ENCODE results near the gene FMO5. TPM values are rescaled to one million over a fixed set of nuclear protein-coding genes. Genes with fewer than 3 reads are reported as not detected.
A peak's percentile ranks its signal among the peaks of the same experiment; 100 is the strongest.

Gene FMO5
- total and polyA plus RNA-seq, 2 donors (not counting 1 experiment from before 2014, with no cell fraction given), result 4.4 to 7.8 TPM

- Mint-ChIP-seq H3K4me1 (peaks cover 35% of the 10 kb centered on the region), H3K4me3 (peak within 1 kb of the TSS; percentile 95), H3K27ac (peak within 1 kb of the TSS; percentile 94), H3K27me3 (no peaks in the 10 kb centered on the region), H3K9me3 (ENCODE audit: insufficient read depth) (no peaks in the 10 kb centered on the region)
- ChIA-PET CTCF (interaction anchor here (0.9 to 4.0 kb wide), 10 partner anchors 10 to 70 kb away, joined by 3 to 63 read pairs (median 4); partner anchors contain the start of genes CHD1L and FMO5), POLR2A (interaction anchor here (0.7 to 1.3 kb wide), 5 partner anchors 35 to 88 kb away, joined by 3 to 10 read pairs (median 5); partner anchors contain the start of gene CHD1L)
- Histone ChIP-seq H3K9ac (ENCODE audit: low read length) (peak within 1 kb of the TSS; percentile 75), H3K4me1 (ENCODE audit: control insufficient read depth in 2 of 2, insufficient read depth in 2 of 2, low read length in 2 of 2) (peaks cover 21 to 22% of the 10 kb centered on the region in 2 donors), H3K4me2 (replicated peaks; ENCODE audit: low read depth, low read length, poor library complexity, severe bottlenecking) (peak within 1 kb of the TSS; percentile 89), H3K9me3 (ENCODE audit: control extremely low read depth in 1 of 3, control insufficient read depth in 2 of 3, insufficient read depth in 1 of 3, low read length in 2 of 3) (peaks cover 0 to 2% (median 0%) of the 10 kb centered on the region in 3 donors), H4K20me1 (ENCODE audit: control insufficient read depth, insufficient read depth, low read length, poor library complexity, severe bottlenecking) (peaks cover 7% of the 10 kb centered on the region), H3K79me2 (ENCODE audit: control insufficient read depth, insufficient read depth, low read length) (peaks cover 43% of the 10 kb centered on the region), H3K27ac (ENCODE audit: low read length in 2 of 2) (peak within 1 kb of the TSS; percentile 75 to 86), H2AFZ (ENCODE audit: insufficient read depth, low read depth, low read length, poor library complexity, severe bottlenecking) (peak within 1 kb of the TSS; percentile 90), H3K36me3 (replicated peaks in 1 of 2; ENCODE audit: control extremely low read depth in 1 of 2, control insufficient read depth in 1 of 2, extremely low read depth in 1 of 2, insufficient read depth in 2 of 2, low read length in 1 of 2) (peaks cover 0 to 3% of the 10 kb centered on the region in 2 experiments), H3K27me3 (replicated peaks in 1 of 4; ENCODE audit: control extremely low read depth in 1 of 4, control insufficient read depth in 3 of 4, insufficient read depth in 4 of 4, low read length in 3 of 4) (no peaks in the 10 kb centered on the region), H3K4me3 (ENCODE audit: control extremely low read depth in 1 of 5, extremely low read depth in 1 of 5, insufficient read depth in 1 of 5, low read depth in 2 of 5, low read length in 4 of 5) (peak within 1 kb of the TSS; percentile 86 to 93 (median 92))
- ATAC-seq (ENCODE audit: low read depth) (peak; percentile 88), DNase-seq (peak; percentile 97)
- TF ChIP-seq, protein P1, sequence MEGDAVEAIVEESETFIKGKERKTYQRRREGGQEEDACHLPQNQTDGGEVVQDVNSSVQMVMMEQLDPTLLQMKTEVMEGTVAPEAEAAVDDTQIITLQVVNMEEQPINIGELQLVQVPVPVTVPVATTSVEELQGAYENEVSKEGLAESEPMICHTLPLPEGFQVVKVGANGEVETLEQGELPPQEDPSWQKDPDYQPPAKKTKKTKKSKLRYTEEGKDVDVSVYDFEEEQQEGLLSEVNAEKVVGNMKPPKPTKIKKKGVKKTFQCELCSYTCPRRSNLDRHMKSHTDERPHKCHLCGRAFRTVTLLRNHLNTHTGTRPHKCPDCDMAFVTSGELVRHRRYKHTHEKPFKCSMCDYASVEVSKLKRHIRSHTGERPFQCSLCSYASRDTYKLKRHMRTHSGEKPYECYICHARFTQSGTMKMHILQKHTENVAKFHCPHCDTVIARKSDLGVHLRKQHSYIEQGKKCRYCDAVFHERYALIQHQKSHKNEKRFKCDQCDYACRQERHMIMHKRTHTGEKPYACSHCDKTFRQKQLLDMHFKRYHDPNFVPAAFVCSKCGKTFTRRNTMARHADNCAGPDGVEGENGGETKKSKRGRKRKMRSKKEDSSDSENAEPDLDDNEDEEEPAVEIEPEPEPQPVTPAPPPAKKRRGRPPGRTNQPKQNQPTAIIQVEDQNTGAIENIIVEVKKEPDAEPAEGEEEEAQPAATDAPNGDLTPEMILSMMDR (IDR thresholded peaks at IDR 0.05), result peak; percentile 88
- no peak for TF ChIP-seq EZH2 (IDR thresholded peaks at IDR 0.05; ENCODE audit: borderline replicate concordance, insufficient read depth, low read depth, low read length, poor library complexity, severe bottlenecking)
- intact Hi-C loops (cut with micrococcal nuclease), result loop anchor here (1.0 kb wide), 3 partner anchors 53 to 87 kb away; partner anchors contain the start of genes CHD1L and FMO5
- WGBS (ENCODE audit: insufficient coverage), result under 1% methylated on average over 72 of the region's 72 CpGs
Measured at GRCh38 chr1:147172168-147173016, 52.7 kb downstream of the FMO5 start, which contains the start of gene PRKAB2. PRKAB2 (minus strand) TSS chr1:147172470; CDS start chr1:147172144, 326 bp downstream.

Measured in B cell (primary cell).